Activated T-helper 17 cell treated with anti-CD3 and anti-CD28 coated beads, Interleukin-2, amount 50 U/mL, for 72 hours (primary cell): ENCODE data around the gene CLRN3. TPM values are rescaled to one million over a fixed set of nuclear protein-coding genes. Genes with fewer than 3 reads are reported as not detected.

Experiments used
- ATAC-seq: fragments of 150-1000 bp; cut with Tn5 transposase; replicated peaks from 2 replicates; pipeline ENCODE4 v1.10.0; 2021; ENCODE audit warnings: mild to moderate bottlenecking, moderate library complexity
- H3K27ac Mint-ChIP-seq: one replicate; pipeline ENCODE4 v1.8.0; 2022; ENCODE audit warnings: mixed read lengths
- H3K27me3 Mint-ChIP-seq: one replicate; pipeline ENCODE4 v1.8.0; 2022; ENCODE audit warnings: mixed read lengths
- H3K36me3 Mint-ChIP-seq: one replicate; pipeline ENCODE4 v1.8.0; 2022; ENCODE audit warnings: low read depth, mild to moderate bottlenecking, mixed read lengths
- H3K4me1 Mint-ChIP-seq: one replicate; pipeline ENCODE4 v1.8.0; 2022; ENCODE audit warnings: mixed read lengths
- H3K4me3 Mint-ChIP-seq: one replicate; pipeline ENCODE4 v1.8.0; 2022; ENCODE audit warnings: mild to moderate bottlenecking, mixed read lengths
- H3K9me3 Mint-ChIP-seq: one replicate; pipeline ENCODE4 v1.8.0; 2022; ENCODE audit warnings: mixed read lengths
- total RNA-seq, 2 donors: library from RNA; stranded (reverse); gene quantifications; one replicate each; pipeline ENCODE4 v1.2.3, GENCODE V29; 2022

Gene CLRN3
- total RNA-seq, 2 donors from 2014 or later = not detected

GRCh38 chr10:127922675-127923366 lies 30.1 kb upstream of the CLRN3 start:
- no peaks in the 10 kb centered on the region for H3K9me3 Mint-ChIP-seq

GRCh38 chr10:127922206-127922605 lies 29.5 kb upstream of the CLRN3 start:
- Mint-ChIP-seq H3K36me3 (no peaks in the 10 kb centered on the region), H3K4me3 (no peak overlapping the region), H3K9me3 (no peaks in the 10 kb centered on the region), H3K4me1 (no peaks in the 10 kb centered on the region), H3K27ac (no peak overlapping the region), H3K27me3 (no peaks in the 10 kb centered on the region)
- no peak for ATAC-seq

More at GRCh38 chr10:127922675-127923366, 30.1 kb upstream of the CLRN3 start:
- Mint-ChIP-seq H3K27me3 (no peaks in the 10 kb centered on the region), H3K36me3 (no peaks in the 10 kb centered on the region), H3K4me1 (no peaks in the 10 kb centered on the region), H3K4me3 (no peak overlapping the region), H3K27ac (no peak overlapping the region)
- no peak for ATAC-seq

- Mint-ChIP-seq H3K4me3 (no peak overlapping the region), H3K27me3 (no peaks in the 10 kb centered on the region), H3K27ac (no peak overlapping the region), H3K4me1 (no peaks in the 10 kb centered on the region), H3K9me3 (no peaks in the 10 kb centered on the region), H3K36me3 (no peaks in the 10 kb centered on the region)
- ATAC-seq = no peak
These were observed 29.0 kb upstream of the CLRN3 start for GRCh38 chr10:127921753-127922145.

- Mint-ChIP-seq H3K27me3 (no peaks in the 10 kb centered on the region), H3K4me3 (no peak overlapping the region), H3K4me1 (no peaks in the 10 kb centered on the region), H3K36me3 (no peaks in the 10 kb centered on the region), H3K9me3 (no peaks in the 10 kb centered on the region), H3K27ac (peak overlapping the region; percentile 36)
- ATAC-seq = no peak
These were observed 28.5 kb upstream of the CLRN3 start for GRCh38 chr10:127921075-127921752.

- no peak overlapping the region for H3K27ac Mint-ChIP-seq
- H3K4me3 Mint-ChIP-seq = no peak overlapping the region
- no peaks in the 10 kb centered on the region for H3K9me3 Mint-ChIP-seq
- no peak for ATAC-seq
- H3K4me1 Mint-ChIP-seq = no peaks in the 10 kb centered on the region
- no peaks in the 10 kb centered on the region for H3K36me3 Mint-ChIP-seq
- no peaks in the 10 kb centered on the region for H3K27me3 Mint-ChIP-seq
These were observed 27.7 kb upstream of the CLRN3 start for GRCh38 chr10:127920306-127921074.

GRCh38 chr10:127919418-127920271 lies 26.9 kb upstream of the CLRN3 start:
- no peaks in the 10 kb centered on the region for H3K36me3 Mint-ChIP-seq
- H3K27me3 Mint-ChIP-seq = no peaks in the 10 kb centered on the region
- no peaks in the 10 kb centered on the region for H3K4me1 Mint-ChIP-seq
- H3K4me3 Mint-ChIP-seq = no peak overlapping the region
- H3K27ac Mint-ChIP-seq = no peak overlapping the region
- no peaks in the 10 kb centered on the region for H3K9me3 Mint-ChIP-seq
- peak; percentile 37 for ATAC-seq

GRCh38 chr10:127918572-127918971 lies 25.8 kb upstream of the CLRN3 start:
- H3K4me3 Mint-ChIP-seq = no peak overlapping the region
- no peak for ATAC-seq

GRCh38 chr10:127916826-127917225 lies 24.1 kb upstream of the CLRN3 start:
- H3K4me3 Mint-ChIP-seq = no peak overlapping the region
- no peaks in the 10 kb centered on the region for H3K27me3 Mint-ChIP-seq
- no peak for ATAC-seq
- H3K27ac Mint-ChIP-seq = no peak overlapping the region
- H3K9me3 Mint-ChIP-seq = no peaks in the 10 kb centered on the region
- H3K36me3 Mint-ChIP-seq = no peaks in the 10 kb centered on the region
- H3K4me1 Mint-ChIP-seq = no peaks in the 10 kb centered on the region

More at GRCh38 chr10:127918572-127918971, 25.8 kb upstream of the CLRN3 start:
- Mint-ChIP-seq H3K27me3 (no peaks in the 10 kb centered on the region), H3K9me3 (no peaks in the 10 kb centered on the region), H3K27ac (no peak overlapping the region), H3K36me3 (no peaks in the 10 kb centered on the region), H3K4me1 (no peaks in the 10 kb centered on the region)

- no peak for ATAC-seq
- no peaks in the 10 kb centered on the region for H3K9me3 Mint-ChIP-seq
- no peaks in the 10 kb centered on the region for H3K27me3 Mint-ChIP-seq
- no peaks in the 10 kb centered on the region for H3K36me3 Mint-ChIP-seq
- H3K27ac Mint-ChIP-seq = no peak overlapping the region
- no peaks in the 10 kb centered on the region for H3K4me1 Mint-ChIP-seq
- H3K4me3 Mint-ChIP-seq = no peak overlapping the region
These were observed 22.6 kb upstream of the CLRN3 start for GRCh38 chr10:127915324-127915723.

- Mint-ChIP-seq H3K27ac (no peak overlapping the region), H3K4me1 (no peaks in the 10 kb centered on the region), H3K27me3 (peaks cover 4% of the 10 kb centered on the region), H3K36me3 (no peaks in the 10 kb centered on the region), H3K4me3 (no peak overlapping the region), H3K9me3 (no peaks in the 10 kb centered on the region)
- ATAC-seq = no peak
These were observed 20.6 kb upstream of the CLRN3 start for GRCh38 chr10:127913368-127913759.

- no peak overlapping the region for H3K4me3 Mint-ChIP-seq
- no peaks in the 10 kb centered on the region for H3K9me3 Mint-ChIP-seq
- peaks cover 4% of the 10 kb centered on the region for H3K27me3 Mint-ChIP-seq
- no peaks in the 10 kb centered on the region for H3K36me3 Mint-ChIP-seq
- H3K27ac Mint-ChIP-seq = no peak overlapping the region
- no peak for ATAC-seq
- H3K4me1 Mint-ChIP-seq = no peaks in the 10 kb centered on the region
These were observed 20.0 kb upstream of the CLRN3 start for GRCh38 chr10:127912607-127913367.

GRCh38 chr10:127911867-127912257 lies 19.1 kb upstream of the CLRN3 start:
- H3K4me3 Mint-ChIP-seq = no peak overlapping the region
- H3K27ac Mint-ChIP-seq = no peak overlapping the region
- H3K9me3 Mint-ChIP-seq = no peaks in the 10 kb centered on the region
- H3K4me1 Mint-ChIP-seq = no peaks in the 10 kb centered on the region
- no peaks in the 10 kb centered on the region for H3K36me3 Mint-ChIP-seq
- H3K27me3 Mint-ChIP-seq = peaks cover 4% of the 10 kb centered on the region
- ATAC-seq = no peak

GRCh38 chr10:127911218-127911866 lies 18.6 kb upstream of the CLRN3 start:
- H3K4me1 Mint-ChIP-seq = no peaks in the 10 kb centered on the region
- peaks cover 4% of the 10 kb centered on the region for H3K27me3 Mint-ChIP-seq

More at GRCh38 chr10:127911218-127911866, 18.6 kb upstream of the CLRN3 start:
- ATAC-seq = no peak
- Mint-ChIP-seq H3K4me3 (no peak overlapping the region), H3K27ac (no peak overlapping the region), H3K36me3 (no peaks in the 10 kb centered on the region), H3K9me3 (no peaks in the 10 kb centered on the region)
